PC-3 (cell line): ENCODE measurements around the gene LBHD2.

Experiments
- CTCF ChIP-seq: fragments of 300-600 bp; sonication (generic); conservative IDR thresholded peaks from 2 replicates; pipeline ENCODE4 v1.5.1; 2017; ENCODE audit warnings: antibody characterized with exemption, low read depth, mild to moderate bottlenecking, low read length
- EZH2 ChIP-seq: fragments of 300-600 bp; sonication (generic); IDR thresholded peaks from one replicate; pipeline ENCODE4 v1.6.1; 2017; ENCODE audit warnings: antibody characterized with exemption, mild to moderate bottlenecking, low read length; ENCODE audit not compliant: unreplicated experiment
- EZH2phosphoT487 ChIP-seq: fragments of 300-600 bp; sonication (generic); IDR thresholded peaks from 2 replicates; pipeline ENCODE4 v1.6.1; 2018; ENCODE audit warnings: mild to moderate bottlenecking, antibody characterized with exemption, low read length, borderline replicate concordance

DNA sequence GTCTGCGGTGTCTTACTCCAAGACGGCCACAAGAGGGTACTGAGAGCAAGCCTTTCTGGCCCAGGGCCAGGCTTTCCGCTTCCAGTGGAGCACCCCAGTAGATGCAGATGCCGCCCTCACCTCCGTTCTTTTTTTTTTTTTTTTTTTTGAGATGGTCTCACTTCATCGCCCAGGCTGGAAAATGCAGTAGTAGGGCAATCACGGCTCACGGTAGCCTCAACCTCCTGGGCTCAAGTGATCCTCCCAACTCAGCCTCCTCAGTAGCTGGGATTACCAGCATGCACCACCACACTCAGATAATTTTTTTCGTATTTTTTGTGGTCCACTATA, 5.6 kb upstream of the LBHD2 start:
- peak; percentile 71 for TF ChIP-seq CTCF
- TF ChIP-seq EZH2 = no peak
- TF ChIP-seq EZH2phosphoT487 = no peak
